Spleen (tissue), 11 donors: ENCODE measurements around the gene MYADM. TPM values are rescaled to one million over a fixed set of nuclear protein-coding genes. Genes with fewer than 3 reads are reported as not detected.

Experiments
- DNase-seq: peaks from one replicate; pipeline ENCODE4 v3.0.0-alpha.2; 2020
- H3K27ac ChIP-seq, 8 donors: fragments of 200-600 bp; sonication (generic) in 7 of 8; 1 replicate in 4 of 8; 2 replicates in 4 of 8; pipeline versions ENCODE4 v1.5.0 to v1.8.0; 2016 to 2021; ENCODE audit warnings: inconsistent platforms in 4 of 8, mild to moderate bottlenecking in 4 of 8, moderate library complexity in 1 of 8
- H3K27me3 ChIP-seq, 7 donors: fragments of 200-600 bp; sonication (generic) in 6 of 7; replicated peaks in 1 of 7; 1 replicate in 4 of 7; 2 replicates in 3 of 7; pipeline versions ENCODE4 v1.5.0 to v1.8.0; 2016 to 2021; ENCODE audit warnings: inconsistent platforms in 3 of 7, mild to moderate bottlenecking in 1 of 7
- H3K36me3 ChIP-seq, 6 donors: fragments of 200-600 bp; sonication (generic) in 5 of 6; 1 replicate in 4 of 6; 2 replicates in 2 of 6; pipeline versions ENCODE4 v1.5.0 to v1.8.0; 2016 to 2021; ENCODE audit warnings: inconsistent platforms in 2 of 6
- H3K4me1 ChIP-seq, 6 donors: fragments of 200-600 bp; sonication (generic) in 5 of 6; 1 replicate in 3 of 6; 2 replicates in 3 of 6; pipeline versions ENCODE4 v1.5.0 to v1.8.0; 2016 to 2021; ENCODE audit warnings: inconsistent platforms in 3 of 6
- H3K4me3 ChIP-seq, 8 donors: fragments of 200-600 bp; sonication (generic) in 7 of 8; 1 replicate in 4 of 8; 2 replicates in 4 of 8; pipeline versions ENCODE4 v1.5.0 to v1.8.0; 2016 to 2021; ENCODE audit warnings: inconsistent platforms in 4 of 8, mild to moderate bottlenecking in 4 of 8, moderate library complexity in 2 of 8
- H3K9me3 ChIP-seq, 8 donors: fragments of 200-600 bp; sonication (generic) in 7 of 8; 1 replicate in 4 of 8; 2 replicates in 4 of 8; pipeline versions ENCODE4 v1.5.0 to v1.8.0; 2016 to 2021; ENCODE audit warnings: inconsistent platforms in 4 of 8
- CTCF ChIP-seq, 11 experiments: fragments of 200-600 bp in 7 of 11; fragments of 450-650 bp in 4 of 11; sonication (generic) in 4 of 11; IDR thresholded peaks in 8 of 11; conservative IDR thresholded peaks in 3 of 11; 1 replicate in 7 of 11; 2 replicates in 4 of 11; pipeline versions ENCODE4 v1.4.0 to v1.8.0; 2016 to 2021; ENCODE audit warnings: antibody characterized with exemption in 11 of 11, inconsistent platforms in 4 of 11, mild to moderate bottlenecking in 1 of 11
- POLR2A ChIP-seq, 3 donors: fragments of 450-650 bp; IDR thresholded peaks; one replicate each; pipeline ENCODE4 v1.5.1; 2017; ENCODE audit warnings: antibody characterized with exemption in 3 of 3, mild to moderate bottlenecking in 1 of 3
- POLR2AphosphoS5 ChIP-seq, 3 donors: sonication (generic); formaldehyde crosslinking; IDR thresholded peaks; one replicate each; pipeline ENCODE4 v1.5.1; 2017; ENCODE audit warnings: antibody characterized with exemption in 3 of 3
- WGBS, 5 donors: extraction: QIAGEN DNeasy Blood & Tissue Kit in 3 of 5; methylation state at CpG; one replicate each; pipeline versions ENCODE4 v1.1.5 to v1.1.7; 2013 to 2018; 5-methylcytosine and 5-hydroxymethylcytosine counted together
- intact Hi-C: fragments of 100-400 bp; cut with DNase I; formaldehyde crosslinking; loops from one replicate; pipeline ENCODE4 v1.15.0; 2023; ENCODE audit warnings: low total_unique reads
- polyA plus RNA-seq, 3 donors: library from polyadenylated mRNA; stranded (reverse); fragments of 200-250 nt; gene quantifications; one replicate each; pipeline ENCODE4 v1.2.1, GENCODE V29; 2013
- total RNA-seq, 7 donors: library from RNA; depleted of rRNA in 3 of 7; stranded (reverse); fragments of >200 nt in 3 of 7; fragmentation: NEBNext Ultra II Directional in 4 of 7; extraction: Animal tissue kit (Norgen Biotek cat#: 25700) in 4 of 7; gene quantifications; one replicate each; pipeline versions ENCODE4 v1.1.0 to v1.2.1, GENCODE V29; 2016 to 2021
- donor health status: healthy with polysubstance abuse.
- donor health status: DM: no; HTN: no; CAD: no; lungs with moderate emphysema.
- donor health status: DM: no; HTN: no; CAD: no.
- donor health status: Bipolar disorder and iron deficiency.
- donor health status: healthy.
- donor health status: DM: no; HTN: no; CAD: no.
- donor health status: DM: yes; HTN: yes; CAD: no.

Gene MYADM
- total and polyA plus RNA-seq, 10 donors = 9.1 to 146 (median 50.8) TPM

GRCh38 chr19:53874606-53874990 lies 6.9 kb downstream of the MYADM start:
- no peaks in the 10 kb centered on the region for H3K9me3 ChIP-seq
- H3K27me3 ChIP-seq = peaks cover 0 to 21% (median 9%) of the 10 kb centered on the region in 7 donors
- H3K36me3 ChIP-seq = peaks cover 2 to 49% (median 20%) of the 10 kb centered on the region in 6 donors
- TF ChIP-seq POLR2A (IDR thresholded peaks at IDR 0.05) (no peak), CTCF (IDR thresholded peaks at IDR 0.05 in 8 of 11, conservative IDR thresholded peaks at IDR 0.05 in 3 of 11) (no peak), POLR2AphosphoS5 (IDR thresholded peaks at IDR 0.05) (no peak)
- no peak for DNase-seq
- H3K4me1 ChIP-seq = peaks cover 13 to 96% (median 71%) of the 10 kb centered on the region in 6 donors
- H3K4me3 ChIP-seq = peak overlapping the region in 1 of 8 donors; percentile 13
- intact Hi-C loops = no loop called here
- H3K27ac ChIP-seq = peak overlapping the region in 7 of 8 donors; percentile 27 to 96 (median 55)
- 46 to 72% (median 58%) methylated on average over 6 of the region's 6 CpGs for WGBS, 5 donors

GRCh38 chr19:53875602-53876325 lies 8.1 kb downstream of the MYADM start:
- Histone ChIP-seq H3K4me1 (peaks cover 11 to 90% (median 66%) of the 10 kb centered on the region in 6 donors), H3K4me3 (no peak overlapping the region), H3K9me3 (no peaks in the 10 kb centered on the region), H3K27me3 (peaks cover 0 to 31% (median 14%) of the 10 kb centered on the region in 7 donors), H3K27ac (peak overlapping the region in 5 of 8 donors; percentile 20 to 96 (median 78)), H3K36me3 (peaks cover 2 to 49% (median 20%) of the 10 kb centered on the region in 6 donors)
- intact Hi-C loops = no loop called here
- 80 to 85% (median 83%) methylated on average over 17 of the region's 17 CpGs for WGBS, 5 donors
- DNase-seq = no peak
- TF ChIP-seq POLR2AphosphoS5 (IDR thresholded peaks at IDR 0.05) = no peak

- Histone ChIP-seq H3K27ac (peak overlapping the region in 1 of 8 donors; percentile 4), H3K36me3 (peaks cover 2 to 46% (median 20%) of the 10 kb centered on the region in 6 donors), H3K4me1 (peaks cover 15 to 88% (median 62%) of the 10 kb centered on the region in 6 donors), H3K27me3 (peaks cover 0 to 41% (median 21%) of the 10 kb centered on the region in 7 donors), H3K4me3 (no peak overlapping the region), H3K9me3 (no peaks in the 10 kb centered on the region)
- 70 to 89% (median 81%) methylated on average over 5 to 6 of the region's 6 CpGs for WGBS, 5 donors
- DNase-seq = no peak
- TF ChIP-seq POLR2AphosphoS5 (IDR thresholded peaks at IDR 0.05) (no peak), POLR2A (IDR thresholded peaks at IDR 0.05) (no peak), CTCF (IDR thresholded peaks at IDR 0.05 in 8 of 11, conservative IDR thresholded peaks at IDR 0.05 in 3 of 11) (no peak)
- intact Hi-C loops = no loop called here
Observed at GRCh38 chr19:53876651-53877224, 9.1 kb downstream of the MYADM start.

GRCh38 chr19:53877361-53877766 lies 9.7 kb downstream of the MYADM start:
- Histone ChIP-seq H3K27me3 (peaks cover 0 to 47% (median 27%) of the 10 kb centered on the region in 7 donors), H3K27ac (peak overlapping the region in 1 of 8 donors; percentile 4), H3K4me1 (peaks cover 22 to 88% (median 62%) of the 10 kb centered on the region in 6 donors), H3K9me3 (no peaks in the 10 kb centered on the region), H3K4me3 (no peak overlapping the region), H3K36me3 (peaks cover 2 to 42% (median 20%) of the 10 kb centered on the region in 6 donors)
- DNase-seq = no peak
- intact Hi-C loops = no loop called here
- 55 to 78% (median 56%) methylated on average over 10 of the region's 10 CpGs for WGBS, 5 donors
- TF ChIP-seq CTCF (IDR thresholded peaks at IDR 0.05 in 8 of 11, conservative IDR thresholded peaks at IDR 0.05 in 3 of 11) = no peak
- peak in 1 of 3 donors; percentile 50 for TF ChIP-seq POLR2AphosphoS5 (IDR thresholded peaks at IDR 0.05)
